ENCODE measurements around the gene DLX3.

Gene DLX3

DNA sequence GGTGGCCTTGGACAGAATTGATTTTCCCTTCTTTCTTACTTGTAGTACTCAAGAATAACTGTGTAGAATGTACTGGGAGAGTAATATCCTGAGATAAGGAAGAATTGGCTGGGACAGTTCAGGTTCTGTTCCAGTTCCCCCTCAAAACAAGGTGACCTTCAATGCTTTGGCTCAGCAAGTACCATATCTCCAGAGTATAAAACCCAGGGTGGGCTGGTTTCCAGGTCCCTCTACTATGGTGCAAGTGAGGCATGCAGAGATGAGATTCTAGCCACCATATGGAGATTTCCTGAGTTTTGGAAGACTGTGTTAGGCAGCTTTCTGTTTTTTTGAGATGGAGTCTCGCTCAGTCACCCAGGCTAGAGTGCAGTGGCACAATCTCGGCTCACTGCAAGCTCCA lies 18.1 kb upstream of the DLX3 start:
- TF ChIP-seq, protein P1, sequence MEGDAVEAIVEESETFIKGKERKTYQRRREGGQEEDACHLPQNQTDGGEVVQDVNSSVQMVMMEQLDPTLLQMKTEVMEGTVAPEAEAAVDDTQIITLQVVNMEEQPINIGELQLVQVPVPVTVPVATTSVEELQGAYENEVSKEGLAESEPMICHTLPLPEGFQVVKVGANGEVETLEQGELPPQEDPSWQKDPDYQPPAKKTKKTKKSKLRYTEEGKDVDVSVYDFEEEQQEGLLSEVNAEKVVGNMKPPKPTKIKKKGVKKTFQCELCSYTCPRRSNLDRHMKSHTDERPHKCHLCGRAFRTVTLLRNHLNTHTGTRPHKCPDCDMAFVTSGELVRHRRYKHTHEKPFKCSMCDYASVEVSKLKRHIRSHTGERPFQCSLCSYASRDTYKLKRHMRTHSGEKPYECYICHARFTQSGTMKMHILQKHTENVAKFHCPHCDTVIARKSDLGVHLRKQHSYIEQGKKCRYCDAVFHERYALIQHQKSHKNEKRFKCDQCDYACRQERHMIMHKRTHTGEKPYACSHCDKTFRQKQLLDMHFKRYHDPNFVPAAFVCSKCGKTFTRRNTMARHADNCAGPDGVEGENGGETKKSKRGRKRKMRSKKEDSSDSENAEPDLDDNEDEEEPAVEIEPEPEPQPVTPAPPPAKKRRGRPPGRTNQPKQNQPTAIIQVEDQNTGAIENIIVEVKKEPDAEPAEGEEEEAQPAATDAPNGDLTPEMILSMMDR (IDR thresholded peaks at IDR 0.05; ENCODE audit: low read depth, low read length, missing control alignments): no peak
- peaks cover 5% of the 10 kb centered on the region for H3K27me3 ChIP-seq (replicated peaks)
- no peak for DNase-seq
- no peak overlapping the region for H3K27ac ChIP-seq
- in situ Hi-C loops (cut with HindIII; ENCODE audit: low pct_ligation_motif_present, low sequenced_read_pairs): no loop called here
- no peaks in the 10 kb centered on the region for H3K36me3 ChIP-seq (replicated peaks)
- no peak overlapping the region for H3K4me3 ChIP-seq (ENCODE audit: low read depth, low read length)

DNA sequence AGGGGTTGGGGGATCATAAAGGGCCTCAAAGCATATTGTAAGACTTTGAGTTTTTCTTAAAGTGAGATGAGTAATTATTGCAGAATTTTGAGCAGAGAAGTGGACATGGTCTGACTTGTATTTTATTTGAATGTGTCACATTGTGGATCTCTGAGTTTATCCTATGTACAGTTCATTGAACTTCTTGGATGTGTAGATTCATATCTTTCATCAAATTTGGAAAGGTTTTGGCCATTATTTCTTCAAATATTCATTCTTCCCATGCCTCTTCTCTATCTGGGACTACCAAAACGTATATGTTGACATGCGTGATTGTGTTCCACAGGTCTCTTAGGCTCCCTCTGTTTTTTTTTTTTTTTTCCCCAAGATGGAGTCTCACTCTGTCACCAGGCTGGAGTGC lies 14.3 kb upstream of the DLX3 start:
- TF ChIP-seq, protein P1 (IDR thresholded peaks at IDR 0.05; ENCODE audit: low read depth, low read length, missing control alignments): no peak
- DNase-seq: no peak
- Histone ChIP-seq H3K36me3 (replicated peaks) (no peaks in the 10 kb centered on the region), H3K27me3 (replicated peaks) (peaks cover 7% of the 10 kb centered on the region), H3K27ac (no peak overlapping the region), H3K4me3 (ENCODE audit: low read depth, low read length) (no peak overlapping the region)
- in situ Hi-C loops (cut with HindIII; ENCODE audit: low pct_ligation_motif_present, low sequenced_read_pairs): no loop called here

GRCh38 chr17:50003911-50004310 lies 8.9 kb upstream of the DLX3 start:
- H3K27me3 ChIP-seq (replicated peaks): peaks cover 21% of the 10 kb centered on the region
- no peak overlapping the region for H3K27ac ChIP-seq
- TF ChIP-seq, protein P1 (IDR thresholded peaks at IDR 0.05; ENCODE audit: low read depth, low read length, missing control alignments): no peak
- in situ Hi-C loops (cut with HindIII; ENCODE audit: low pct_ligation_motif_present, low sequenced_read_pairs): no loop called here
- no peak for DNase-seq
- no peaks in the 10 kb centered on the region for H3K36me3 ChIP-seq (replicated peaks)
- H3K4me3 ChIP-seq (ENCODE audit: low read depth, low read length): no peak overlapping the region

- Histone ChIP-seq H3K36me3 (replicated peaks) (no peaks in the 10 kb centered on the region), H3K27me3 (replicated peaks) (peaks cover 38% of the 10 kb centered on the region), H3K27ac (no peak overlapping the region), H3K4me3 (ENCODE audit: low read depth, low read length) (no peak overlapping the region)
- no peak for DNase-seq
- TF ChIP-seq, protein P1 (IDR thresholded peaks at IDR 0.05; ENCODE audit: low read depth, low read length, missing control alignments): no peak
- in situ Hi-C loops (cut with HindIII; ENCODE audit: low pct_ligation_motif_present, low sequenced_read_pairs): no loop called here
Measured at GRCh38 chr17:49998836-49999511, 4.0 kb upstream of the DLX3 start.

DNA sequence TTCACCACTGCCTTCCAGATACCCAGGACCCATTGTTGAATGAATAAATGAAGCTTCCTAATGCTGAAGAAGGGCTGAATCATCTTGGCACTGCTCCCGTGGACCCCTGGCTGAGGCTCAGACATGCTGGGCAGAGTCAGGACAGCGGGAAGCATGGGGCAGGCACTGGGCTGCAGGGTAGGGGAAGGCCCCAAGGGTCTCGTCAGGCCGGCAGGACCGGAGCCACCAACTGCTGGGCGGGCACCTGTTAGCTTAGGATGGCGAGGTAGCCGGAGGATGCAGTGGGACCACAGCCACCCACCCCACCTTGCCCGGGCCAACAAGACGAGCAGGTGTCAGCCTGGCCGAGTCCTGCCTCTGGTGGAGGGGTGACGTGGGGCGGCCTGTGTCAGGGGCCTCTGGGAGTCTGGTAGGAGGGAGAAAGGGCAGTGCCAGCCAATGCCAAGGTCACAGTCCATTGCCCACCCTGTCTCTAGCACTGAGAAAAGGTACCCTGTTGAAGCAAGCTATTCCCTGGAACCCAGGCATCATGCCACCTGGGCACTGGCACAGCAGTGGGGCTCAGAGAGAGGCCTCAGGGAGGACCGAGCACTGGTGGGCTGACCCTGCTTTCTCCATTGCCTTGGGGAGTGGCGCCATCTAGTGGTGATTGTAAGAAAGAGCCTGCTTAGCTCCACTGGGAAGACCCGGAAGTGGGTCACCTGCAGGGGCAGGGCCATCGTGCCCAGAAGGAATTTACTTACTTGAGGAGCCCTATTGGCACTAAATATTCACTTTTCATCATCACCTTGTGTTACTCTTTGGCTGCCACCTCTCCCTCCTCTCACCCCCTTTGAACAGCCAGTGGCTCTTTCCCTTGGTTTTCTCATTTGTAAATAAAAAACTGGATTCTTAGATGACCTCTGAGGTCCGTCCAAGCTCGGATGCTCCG lies 3.0 kb upstream of the DLX3 start:
- Histone ChIP-seq H3K36me3 (replicated peaks) (no peaks in the 10 kb centered on the region), H3K4me3 (ENCODE audit: low read depth, low read length) (no peak overlapping the region), H3K27me3 (replicated peaks) (peaks cover 47% of the 10 kb centered on the region), H3K27ac (no peak overlapping the region)
- DNase-seq: peak; percentile 55
- TF ChIP-seq, protein P1 (IDR thresholded peaks at IDR 0.05; ENCODE audit: low read depth, low read length, missing control alignments): peak; percentile 88
- in situ Hi-C loops (cut with HindIII; ENCODE audit: low pct_ligation_motif_present, low sequenced_read_pairs): no loop called here
